ENCODE results near the gene NEDD9. TPM values are rescaled to one million over a fixed set of nuclear protein-coding genes. Genes with fewer than 3 reads are reported as not detected.

NEDD9 gene
- total and polyA plus RNA-seq, 2 of the 4 experiments (the other 2 are of a cell fraction) = 7.6 to 16.5 TPM

GRCh38 chr6:11236915-11237314 is 4.4 kb upstream of the NEDD9 start:
- Histone ChIP-seq H2BK5ac (ENCODE audit: low read depth, low read length, poor library complexity, severe bottlenecking) (no peak overlapping the region), H2AK5ac (ENCODE audit: low read depth, low read length) (peak overlapping the region; percentile 8; the same call in 1 of the 2 replicates), H3K23ac (ENCODE audit: low read depth, low read length) (no peak overlapping the region), H3K9me3 (ENCODE audit: control insufficient read depth, insufficient read depth, low read length) (no peaks in the 10 kb centered on the region), H3K27ac (ENCODE audit: insufficient read depth, low read length) (no peak overlapping the region), H4K91ac (ENCODE audit: insufficient read depth, low read depth, low read length) (no peak overlapping the region), H4K8ac (ENCODE audit: low read depth in 2 of 2, low read length in 2 of 2) (no peak overlapping the region), H2AFZ (replicated peaks; ENCODE audit: low read length, poor library complexity) (no peak overlapping the region), H3K4me3 (ENCODE audit: insufficient read depth, low read depth, low read length) (no peak overlapping the region), H3K4ac (ENCODE audit: low read depth, low read length) (no peak overlapping the region), H2BK15ac (ENCODE audit: low read depth, low read length) (peak overlapping the region; percentile 22; the same call in 1 of the 3 replicates), H4K5ac (ENCODE audit: low read depth, low read length) (no peak overlapping the region), H2BK20ac (ENCODE audit: low read depth, low read length) (no peak overlapping the region), H2AK9ac (replicated peaks; ENCODE audit: low read depth, low read length, poor library complexity) (no peak overlapping the region), H3K14ac (replicated peaks; ENCODE audit: low read depth, low read length) (0 out of 2 replicates have a peak overlapping the region, but pooled peaks have one; percentile 55), H3K18ac (ENCODE audit: low read depth, low read length) (no peak overlapping the region), H3K79me1 (ENCODE audit: low read depth in 1 of 2, low read length in 2 of 2) (peaks cover 0 to 3% of the 10 kb centered on the region in 2 experiments; a peak in 1 of 4 replicates), H4K20me1 (ENCODE audit: insufficient read depth, low read length) (peaks cover 5% of the 10 kb centered on the region; the same call in 1 of the 2 replicates), H3K36me3 (ENCODE audit: control insufficient read depth, insufficient read depth, low read length) (no peaks in the 10 kb centered on the region), H3K56ac (ENCODE audit: extremely low read depth, insufficient read depth, low read length) (no peak overlapping the region), H3K9me1 (ENCODE audit: insufficient read depth, low read length) (peaks cover 4% of the 10 kb centered on the region; the same call in 1 of the 2 replicates), H3K27me3 (ENCODE audit: control insufficient read depth, insufficient read depth, low read length) (no peaks in the 10 kb centered on the region), H3K9ac (ENCODE audit: low read depth, low read length) (no peak overlapping the region), H3K4me2 (ENCODE audit: low read depth, low read length) (no peak overlapping the region), H2BK120ac (ENCODE audit: low read depth, low read length) (no peak overlapping the region), H3K4me1 (ENCODE audit: control insufficient read depth, insufficient read depth, low read length) (peaks cover 7% of the 10 kb centered on the region)
- BruUV-seq (replicated peaks) = no TSS peak
- intact Hi-C loops (cut with micrococcal nuclease) = no loop called here
- dilution Hi-C loops (cut with HindIII; ENCODE audit: low sequenced_read_pairs, unreplicated experiment) = no loop called here
- POLR2A ChIA-PET (ENCODE audit: unreplicated experiment) = no interaction called here
- no peak for DNase-seq
- no peak for ATAC-seq (ENCODE audit: low read depth)
- in situ Hi-C loops (cut with MboI; ENCODE audit: low sequenced_read_pairs) = loop anchor here (10.0 kb wide), 1 partner anchor 258 kb away; no protein-coding TSS in a partner anchor
- TF ChIP-seq MAZ (IDR thresholded peaks at IDR 0.05; ENCODE audit: borderline replicate concordance, low read depth, low read length) (no peak), BHLHE40 (IDR thresholded peaks at IDR 0.05; ENCODE audit: low read depth, low read length) (no peak), RAD21 (IDR thresholded peaks at IDR 0.05; ENCODE audit: low read length) (no peak), RCOR1 (IDR thresholded peaks at IDR 0.05; ENCODE audit: insufficient replicate concordance, low read length) (no peak), MXI1 (IDR thresholded peaks at IDR 0.05; ENCODE audit: borderline replicate concordance, low read depth, low read length) (no peak), SMC3 (IDR thresholded peaks at IDR 0.05; ENCODE audit: low read depth, low read length) (no peak), POLR2A (IDR thresholded peaks at IDR 0.05; ENCODE audit: low read depth, low read length) (no peak), CEBPB (IDR thresholded peaks at IDR 0.05; ENCODE audit: low read depth, low read length) (no peak), NFE2L2 (IDR thresholded peaks at IDR 0.05; ENCODE audit: low read depth, low read length) (no peak), RFX5 (IDR thresholded peaks at IDR 0.05; ENCODE audit: low read depth, low read length) (no peak), MAFK (IDR thresholded peaks at IDR 0.05; ENCODE audit: low read depth, low read length) (no peak), FOS (IDR thresholded peaks at IDR 0.05; ENCODE audit: low read depth, low read length) (no peak), CHD1 (IDR thresholded peaks at IDR 0.05; ENCODE audit: low read depth, low read length) (no peak)
- TF ChIP-seq, protein P1, sequence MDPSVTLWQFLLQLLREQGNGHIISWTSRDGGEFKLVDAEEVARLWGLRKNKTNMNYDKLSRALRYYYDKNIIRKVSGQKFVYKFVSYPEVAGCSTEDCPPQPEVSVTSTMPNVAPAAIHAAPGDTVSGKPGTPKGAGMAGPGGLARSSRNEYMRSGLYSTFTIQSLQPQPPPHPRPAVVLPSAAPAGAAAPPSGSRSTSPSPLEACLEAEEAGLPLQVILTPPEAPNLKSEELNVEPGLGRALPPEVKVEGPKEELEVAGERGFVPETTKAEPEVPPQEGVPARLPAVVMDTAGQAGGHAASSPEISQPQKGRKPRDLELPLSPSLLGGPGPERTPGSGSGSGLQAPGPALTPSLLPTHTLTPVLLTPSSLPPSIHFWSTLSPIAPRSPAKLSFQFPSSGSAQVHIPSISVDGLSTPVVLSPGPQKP (IDR thresholded peaks at IDR 0.05; ENCODE audit: borderline replicate concordance, low read depth, low read length) = no peak
- TF ChIP-seq, protein P2, sequence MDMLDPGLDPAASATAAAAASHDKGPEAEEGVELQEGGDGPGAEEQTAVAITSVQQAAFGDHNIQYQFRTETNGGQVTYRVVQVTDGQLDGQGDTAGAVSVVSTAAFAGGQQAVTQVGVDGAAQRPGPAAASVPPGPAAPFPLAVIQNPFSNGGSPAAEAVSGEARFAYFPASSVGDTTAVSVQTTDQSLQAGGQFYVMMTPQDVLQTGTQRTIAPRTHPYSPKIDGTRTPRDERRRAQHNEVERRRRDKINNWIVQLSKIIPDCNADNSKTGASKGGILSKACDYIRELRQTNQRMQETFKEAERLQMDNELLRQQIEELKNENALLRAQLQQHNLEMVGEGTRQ (IDR thresholded peaks at IDR 0.05; ENCODE audit: low read depth, low read length) = no peak
- TF ChIP-seq, protein P3, sequence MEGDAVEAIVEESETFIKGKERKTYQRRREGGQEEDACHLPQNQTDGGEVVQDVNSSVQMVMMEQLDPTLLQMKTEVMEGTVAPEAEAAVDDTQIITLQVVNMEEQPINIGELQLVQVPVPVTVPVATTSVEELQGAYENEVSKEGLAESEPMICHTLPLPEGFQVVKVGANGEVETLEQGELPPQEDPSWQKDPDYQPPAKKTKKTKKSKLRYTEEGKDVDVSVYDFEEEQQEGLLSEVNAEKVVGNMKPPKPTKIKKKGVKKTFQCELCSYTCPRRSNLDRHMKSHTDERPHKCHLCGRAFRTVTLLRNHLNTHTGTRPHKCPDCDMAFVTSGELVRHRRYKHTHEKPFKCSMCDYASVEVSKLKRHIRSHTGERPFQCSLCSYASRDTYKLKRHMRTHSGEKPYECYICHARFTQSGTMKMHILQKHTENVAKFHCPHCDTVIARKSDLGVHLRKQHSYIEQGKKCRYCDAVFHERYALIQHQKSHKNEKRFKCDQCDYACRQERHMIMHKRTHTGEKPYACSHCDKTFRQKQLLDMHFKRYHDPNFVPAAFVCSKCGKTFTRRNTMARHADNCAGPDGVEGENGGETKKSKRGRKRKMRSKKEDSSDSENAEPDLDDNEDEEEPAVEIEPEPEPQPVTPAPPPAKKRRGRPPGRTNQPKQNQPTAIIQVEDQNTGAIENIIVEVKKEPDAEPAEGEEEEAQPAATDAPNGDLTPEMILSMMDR (conservative IDR thresholded peaks at IDR 0.05; ENCODE audit: low read depth, low read length) = no peak
- CTCF ChIA-PET = no interaction called here
- WGBS, 2 experiments (ENCODE audit: extremely low coverage in 2 of 2, insufficient read length in 1 of 2) = no CpG with 5 or more reads among the region's 6 CpGs

Measured in IMR-90 (cell line).